SU-DHL-6 (cell line): ENCODE results near the gene LPAR1.

Source experiments
- H2AFZ ChIP-seq: fragments of 200-600 bp; sonication (generic); 2 replicates; pipeline ENCODE4 v1.6.1; 2014; ENCODE audit warnings: low read depth, mild to moderate bottlenecking, moderate library complexity, mixed read lengths, antibody characterized with exemption, low read length; ENCODE audit not compliant: severe bottlenecking
- H3F3A ChIP-seq: fragments of 200-600 bp; shearing (Covaris generic); 2 replicates; pipeline ENCODE4 v1.6.0; 2016; ENCODE audit warnings: antibody characterized with exemption, mild to moderate bottlenecking; ENCODE audit not compliant: insufficient read depth
- H3K27ac ChIP-seq: fragments of 200-600 bp; sonication (generic); 2 replicates; pipeline ENCODE4 v1.5.1; 2016; ENCODE audit warnings: low read depth, mild to moderate bottlenecking, low read length, moderate library complexity, mixed read lengths
- H3K27me3 ChIP-seq: fragments of 200-600 bp; sonication (generic), shearing (Covaris generic); 2 replicates; pipeline ENCODE4 v1.6.0; 2014; ENCODE audit warnings: mild to moderate bottlenecking, low read length
- H3K36me3 ChIP-seq: fragments of 200-600 bp; sonication (generic); 2 replicates; pipeline ENCODE4 v1.6.1; 2014; ENCODE audit warnings: mild to moderate bottlenecking, low read length, mixed read lengths
- H3K4me2 ChIP-seq: fragments of 300-600, 200-600 bp; shearing (Covaris generic), sonication (generic); 2 replicates; pipeline ENCODE4 v1.6.0; 2014; ENCODE audit warnings: low read length, low read depth, mild to moderate bottlenecking; ENCODE audit not compliant: poor library complexity, severe bottlenecking
- H3K4me3 ChIP-seq: fragments of 200-600 bp; sonication (generic); 2 replicates; pipeline ENCODE4 v1.5.1; 2014; ENCODE audit warnings: antibody characterized with exemption, low read length, mild to moderate bottlenecking, mixed read lengths; ENCODE audit not compliant: insufficient read depth, poor library complexity, severe bottlenecking
- H3K79me2 ChIP-seq: fragments of 200-600 bp; sonication (generic); 2 replicates; pipeline ENCODE4 v1.6.1; 2014; ENCODE audit warnings: mild to moderate bottlenecking, low read length, moderate library complexity; ENCODE audit not compliant: insufficient read depth
- H3K9ac ChIP-seq: fragments of 200-600 bp; sonication (generic); 2 replicates; pipeline ENCODE4 v1.7.0; 2014; ENCODE audit warnings: mild to moderate bottlenecking, low read length
- H3K9me2 ChIP-seq: fragments of 200-600 bp; sonication (generic); replicated peaks from 2 replicates; pipeline ENCODE4 v1.6.1; 2014; ENCODE audit warnings: low read length; ENCODE audit not compliant: insufficient read depth
- H3K9me3 ChIP-seq: fragments of 200-600 bp; sonication (generic); 2 replicates; pipeline ENCODE4 v1.6.1; 2014; ENCODE audit warnings: low read length, mixed read lengths; ENCODE audit not compliant: insufficient read depth
- H4K20me1 ChIP-seq: fragments of 200-600 bp; sonication (generic); 2 replicates; pipeline ENCODE4 v1.6.1; 2014; ENCODE audit warnings: low read depth, mild to moderate bottlenecking, antibody characterized with exemption, low read length, moderate library complexity, mixed read lengths
- EZH2phosphoT487 ChIP-seq: fragments of 200-600 bp; sonication (generic), shearing (Covaris generic); conservative IDR thresholded peaks from 2 replicates; pipeline ENCODE4 v1.6.1; 2018; ENCODE audit warnings: mild to moderate bottlenecking, antibody characterized with exemption, low read length, moderate library complexity, mixed read lengths
- TF ChIP-seq, protein P1 (sequence below): fragments of 200-600 bp; sonication (generic); IDR thresholded peaks from one replicate; pipeline ENCODE4 v1.5.1; 2017; ENCODE audit warnings: antibody characterized with exemption, mild to moderate bottlenecking, low read length, moderate library complexity; ENCODE audit not compliant: insufficient read depth, poor library complexity, severe bottlenecking

The LPAR1 gene

DNA sequence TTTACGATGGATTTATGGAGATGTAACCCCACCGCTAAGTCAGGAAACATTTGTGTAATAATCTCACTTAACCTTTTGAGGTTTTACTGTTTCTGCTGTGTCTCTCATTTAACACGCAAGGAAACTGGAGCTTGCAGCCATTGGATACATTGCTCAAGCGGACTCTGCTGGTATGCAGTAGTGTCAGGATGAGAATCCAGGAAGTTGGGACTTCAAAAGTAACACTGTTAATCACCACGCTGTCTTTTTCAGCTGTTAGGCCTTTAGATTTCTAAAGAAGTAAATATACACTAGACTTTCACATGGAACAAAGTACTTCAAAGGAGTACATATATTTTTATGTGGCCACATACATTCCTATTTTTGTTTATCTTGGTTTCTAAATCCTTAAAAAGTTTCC lies 114.7 kb downstream of the LPAR1 start:
- no peaks in the 10 kb centered on the region for H3K79me2 ChIP-seq
- no peak overlapping the region for H3K4me3 ChIP-seq
- H4K20me1 ChIP-seq = no peaks in the 10 kb centered on the region
- H3K4me2 ChIP-seq = no peak overlapping the region
- no peaks in the 10 kb centered on the region for H3K27me3 ChIP-seq
- H3F3A ChIP-seq = no peaks in the 10 kb centered on the region
- H2AFZ ChIP-seq = no peak overlapping the region
- H3K9ac ChIP-seq = no peak overlapping the region
- no peaks in the 10 kb centered on the region for H3K9me3 ChIP-seq
- no peak for TF ChIP-seq EZH2phosphoT487
- TF ChIP-seq, protein P1, sequence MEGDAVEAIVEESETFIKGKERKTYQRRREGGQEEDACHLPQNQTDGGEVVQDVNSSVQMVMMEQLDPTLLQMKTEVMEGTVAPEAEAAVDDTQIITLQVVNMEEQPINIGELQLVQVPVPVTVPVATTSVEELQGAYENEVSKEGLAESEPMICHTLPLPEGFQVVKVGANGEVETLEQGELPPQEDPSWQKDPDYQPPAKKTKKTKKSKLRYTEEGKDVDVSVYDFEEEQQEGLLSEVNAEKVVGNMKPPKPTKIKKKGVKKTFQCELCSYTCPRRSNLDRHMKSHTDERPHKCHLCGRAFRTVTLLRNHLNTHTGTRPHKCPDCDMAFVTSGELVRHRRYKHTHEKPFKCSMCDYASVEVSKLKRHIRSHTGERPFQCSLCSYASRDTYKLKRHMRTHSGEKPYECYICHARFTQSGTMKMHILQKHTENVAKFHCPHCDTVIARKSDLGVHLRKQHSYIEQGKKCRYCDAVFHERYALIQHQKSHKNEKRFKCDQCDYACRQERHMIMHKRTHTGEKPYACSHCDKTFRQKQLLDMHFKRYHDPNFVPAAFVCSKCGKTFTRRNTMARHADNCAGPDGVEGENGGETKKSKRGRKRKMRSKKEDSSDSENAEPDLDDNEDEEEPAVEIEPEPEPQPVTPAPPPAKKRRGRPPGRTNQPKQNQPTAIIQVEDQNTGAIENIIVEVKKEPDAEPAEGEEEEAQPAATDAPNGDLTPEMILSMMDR = no peak
- H3K27ac ChIP-seq = no peak overlapping the region
- H3K36me3 ChIP-seq = no peaks in the 10 kb centered on the region
- no peaks in the 10 kb centered on the region for H3K9me2 ChIP-seq

GRCh38 chr9:110922145-110922544 lies 116.1 kb downstream of the LPAR1 start:
- H3K4me2 ChIP-seq = no peak overlapping the region
- no peaks in the 10 kb centered on the region for H3K27me3 ChIP-seq
- no peaks in the 10 kb centered on the region for H3K79me2 ChIP-seq
- no peaks in the 10 kb centered on the region for H3K36me3 ChIP-seq
- no peak overlapping the region for H3K4me3 ChIP-seq
- H4K20me1 ChIP-seq = no peaks in the 10 kb centered on the region
- TF ChIP-seq, protein P1 = no peak
- no peak for TF ChIP-seq EZH2phosphoT487
- no peaks in the 10 kb centered on the region for H3K9me2 ChIP-seq
- H3F3A ChIP-seq = no peaks in the 10 kb centered on the region
- no peak overlapping the region for H2AFZ ChIP-seq
- no peak overlapping the region for H3K27ac ChIP-seq
- H3K9me3 ChIP-seq = no peaks in the 10 kb centered on the region
- no peak overlapping the region for H3K9ac ChIP-seq

DNA sequence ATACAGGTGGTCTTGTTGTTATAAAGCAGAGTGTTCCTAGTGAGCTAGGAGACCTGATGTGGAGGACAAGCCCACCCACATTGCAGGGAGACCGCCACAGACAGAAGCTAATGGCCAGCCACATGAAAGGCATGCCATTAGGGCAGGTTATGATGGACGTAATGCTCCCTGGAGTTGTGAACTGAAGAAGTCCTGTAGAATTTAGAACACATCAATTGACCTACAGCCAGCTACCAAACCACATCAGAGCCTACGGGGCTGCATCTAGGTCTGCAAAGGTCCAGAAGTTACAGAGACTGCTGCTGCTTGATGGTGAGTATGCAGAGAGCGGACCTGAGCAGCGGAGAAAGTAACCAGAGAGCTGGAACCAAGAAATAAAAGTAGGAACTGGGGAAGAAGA lies 116.6 kb downstream of the LPAR1 start:
- Histone ChIP-seq H3K4me3 (no peak overlapping the region), H2AFZ (no peak overlapping the region), H3K79me2 (no peaks in the 10 kb centered on the region), H3F3A (no peaks in the 10 kb centered on the region), H4K20me1 (no peaks in the 10 kb centered on the region), H3K36me3 (no peaks in the 10 kb centered on the region), H3K9me3 (no peaks in the 10 kb centered on the region), H3K9ac (no peak overlapping the region), H3K27me3 (no peaks in the 10 kb centered on the region), H3K4me2 (no peak overlapping the region), H3K27ac (no peak overlapping the region), H3K9me2 (no peaks in the 10 kb centered on the region)
- TF ChIP-seq EZH2phosphoT487 = no peak
- TF ChIP-seq, protein P1 = no peak

DNA sequence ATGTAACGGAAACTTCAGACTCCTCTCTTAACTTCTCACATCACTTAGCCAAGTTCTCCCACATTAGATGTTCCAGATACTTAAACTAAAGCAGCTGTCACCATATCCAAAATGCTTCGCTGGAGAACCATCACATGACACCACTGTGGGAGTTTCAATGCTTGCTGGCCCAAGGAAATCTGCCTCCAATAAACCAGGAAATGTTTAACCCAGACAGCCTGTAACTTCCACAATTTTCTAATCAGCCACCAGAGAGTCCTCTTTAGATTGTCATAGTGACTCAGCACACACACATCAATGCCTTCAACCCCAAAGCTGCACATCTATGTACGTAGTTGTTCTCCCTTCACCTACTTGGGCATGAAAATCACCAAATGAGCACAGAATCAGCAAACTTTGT lies 118.7 kb downstream of the LPAR1 start:
- Histone ChIP-seq H4K20me1 (no peaks in the 10 kb centered on the region), H3F3A (no peaks in the 10 kb centered on the region), H3K36me3 (no peaks in the 10 kb centered on the region), H3K9ac (no peak overlapping the region), H3K27ac (no peak overlapping the region), H3K4me2 (no peak overlapping the region), H2AFZ (no peak overlapping the region), H3K4me3 (no peak overlapping the region), H3K79me2 (no peaks in the 10 kb centered on the region), H3K9me2 (no peaks in the 10 kb centered on the region), H3K27me3 (no peaks in the 10 kb centered on the region), H3K9me3 (no peaks in the 10 kb centered on the region)
- TF ChIP-seq, protein P1 = no peak
